NCI-H2029 (cell line): ENCODE measurements around the gene RPS19BP1.

Experiments used
- DNase-seq: peaks from one replicate; lab custom pipeline; 2025; lab: John Stamatoyannopoulos, UW

The RPS19BP1 gene

DNA sequence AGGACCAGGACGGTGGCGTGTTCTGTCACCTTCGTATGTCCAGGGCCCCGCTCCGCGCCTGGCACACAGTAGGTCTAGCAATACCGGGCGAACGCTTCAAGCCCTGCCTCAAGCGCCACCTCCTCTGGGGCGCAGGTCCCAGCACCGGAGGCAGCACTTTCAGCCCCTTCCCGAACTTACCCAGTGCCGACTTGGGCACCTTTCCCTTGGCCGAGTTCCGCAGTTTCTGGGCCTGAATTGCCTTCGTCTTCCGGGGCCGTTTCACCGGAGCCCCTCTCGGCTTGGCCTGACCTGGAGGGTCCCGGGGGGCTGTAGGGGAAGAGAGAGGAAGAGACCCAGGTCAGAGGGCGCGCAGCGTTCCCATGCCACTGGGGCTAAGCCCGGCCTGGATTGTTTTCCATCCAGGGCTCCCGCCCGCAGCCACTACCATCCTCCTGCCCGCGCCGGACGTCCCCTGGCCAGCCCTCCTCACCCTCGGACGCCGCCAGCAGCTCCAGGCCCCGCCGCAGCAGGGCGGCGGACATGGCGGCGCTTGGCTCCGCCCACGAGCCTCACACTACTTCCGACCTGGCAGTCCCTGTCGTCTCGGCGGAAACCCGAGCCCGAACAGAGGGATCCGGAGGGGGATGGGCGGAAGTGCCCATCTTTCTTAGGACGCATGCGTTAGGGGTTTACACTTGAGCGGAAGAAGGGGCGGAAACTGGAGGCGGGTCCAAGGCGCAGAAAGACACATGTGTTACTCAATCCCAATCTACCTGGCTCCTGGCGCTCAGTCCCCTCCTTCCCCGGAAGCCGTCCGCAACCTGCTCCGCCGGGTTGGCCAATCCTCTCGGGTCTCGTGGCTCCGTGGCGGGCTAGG lies at the start of gene RPS19BP1:
RPS19BP1 (minus strand) TSS at position 534 of the 859 bp plus-strand sequence; CDS start at position 524, 10 bp downstream.
- DNase-seq, result peak; percentile 98

DNA sequence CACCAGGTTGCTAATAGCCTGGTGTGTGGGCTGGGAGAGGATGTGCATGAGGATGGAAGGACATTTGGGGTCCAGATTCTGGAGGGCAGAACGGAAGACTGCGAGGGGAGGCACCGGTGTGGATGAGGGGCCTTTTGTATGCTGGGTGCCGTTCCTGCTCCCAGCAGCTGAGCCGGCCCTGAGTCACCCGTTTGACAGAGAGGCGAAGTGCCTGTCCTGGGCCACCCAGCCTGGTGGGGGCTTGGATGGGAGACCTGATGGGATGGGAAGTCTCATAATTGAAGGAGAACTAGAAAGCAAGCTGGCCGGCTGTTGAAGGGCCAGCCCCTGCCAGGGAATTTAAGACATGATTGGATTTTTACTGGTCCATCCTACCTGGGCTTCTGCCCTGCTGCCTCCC lies 48.8 kb upstream of the RPS19BP1 start:
- no peak for DNase-seq

DNA sequence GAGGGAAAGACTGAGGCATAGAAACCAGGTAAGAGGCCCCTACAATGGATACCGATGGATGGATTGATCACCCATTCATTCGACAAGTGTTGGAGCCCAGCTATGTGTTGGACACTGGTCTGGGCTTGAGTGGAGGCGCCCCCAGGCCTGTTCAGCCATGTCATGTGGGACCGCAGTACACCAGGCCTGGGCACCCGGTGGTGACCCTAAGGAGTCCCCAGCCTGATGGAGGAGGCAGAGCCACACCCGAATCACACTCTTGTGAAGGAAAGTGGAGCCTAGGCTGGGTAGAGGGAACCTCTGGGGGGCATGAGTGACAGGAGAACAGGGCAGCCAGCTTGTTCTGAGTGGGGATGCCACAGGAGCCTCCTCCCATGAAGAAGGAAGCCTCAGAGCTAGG lies 48.2 kb upstream of the RPS19BP1 start:
- no peak for DNase-seq

GRCh38 chr22:39580006-39580441 lies 47.5 kb upstream of the RPS19BP1 start:
- no peak for DNase-seq

- no peak for DNase-seq
Measured at GRCh38 chr22:39577900-39578299, 45.4 kb upstream of the RPS19BP1 start.

DNA sequence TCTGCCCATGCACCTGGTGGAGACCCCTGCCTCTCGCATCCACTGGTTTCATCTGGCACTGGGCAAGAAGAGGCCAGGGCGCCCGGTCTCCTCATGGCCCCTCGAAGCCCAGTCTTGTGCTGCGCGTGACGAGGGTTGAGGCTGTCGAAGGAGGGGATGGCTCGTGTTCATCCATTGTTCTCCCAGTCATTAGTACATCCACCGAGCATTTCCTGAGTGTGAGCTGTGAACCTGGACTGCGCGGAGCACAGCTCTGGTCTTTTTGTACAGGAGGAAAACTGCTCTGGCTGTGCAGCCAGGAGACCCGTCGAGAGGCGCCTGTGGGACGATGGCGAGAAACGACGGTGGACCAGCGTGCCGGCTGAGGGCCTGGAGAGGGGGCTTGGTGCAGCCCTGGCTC lies 44.8 kb upstream of the RPS19BP1 start:
- no peak for DNase-seq

DNA sequence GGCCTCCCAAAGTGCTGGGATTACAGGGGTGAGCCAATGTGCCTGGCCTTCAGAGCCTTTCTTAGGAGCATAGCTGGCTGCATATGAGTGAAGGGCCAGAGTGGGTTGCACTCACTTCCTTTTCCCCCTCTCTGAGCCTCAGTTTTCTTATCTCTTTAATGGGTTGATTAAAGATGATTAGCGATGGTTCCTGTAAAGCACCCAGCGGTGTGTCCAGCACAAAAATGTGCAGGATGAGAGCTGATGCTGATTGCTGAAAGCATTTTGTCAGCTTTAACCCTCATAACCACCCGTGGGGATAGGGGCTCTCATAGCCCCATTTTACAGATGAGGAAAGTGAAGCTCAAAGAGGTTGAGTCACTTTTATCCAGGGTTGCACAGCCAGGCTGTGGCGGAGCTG lies 43.5 kb upstream of the RPS19BP1 start:
- no peak for DNase-seq

DNA sequence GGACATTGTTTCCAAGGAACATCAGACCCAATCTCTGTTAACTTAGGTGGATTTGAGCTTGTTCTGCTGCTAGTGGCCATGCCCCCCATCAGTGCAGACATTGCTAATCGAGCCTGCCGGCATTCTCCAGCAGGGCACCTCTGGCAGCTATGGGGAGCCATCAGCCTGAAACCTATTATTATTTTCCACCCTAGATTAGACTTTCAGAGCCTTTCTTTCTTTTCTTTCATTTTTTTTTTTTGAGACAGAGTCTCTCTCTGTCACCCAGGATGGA lies 42.9 kb upstream of the RPS19BP1 start:
- no peak for DNase-seq

DNA sequence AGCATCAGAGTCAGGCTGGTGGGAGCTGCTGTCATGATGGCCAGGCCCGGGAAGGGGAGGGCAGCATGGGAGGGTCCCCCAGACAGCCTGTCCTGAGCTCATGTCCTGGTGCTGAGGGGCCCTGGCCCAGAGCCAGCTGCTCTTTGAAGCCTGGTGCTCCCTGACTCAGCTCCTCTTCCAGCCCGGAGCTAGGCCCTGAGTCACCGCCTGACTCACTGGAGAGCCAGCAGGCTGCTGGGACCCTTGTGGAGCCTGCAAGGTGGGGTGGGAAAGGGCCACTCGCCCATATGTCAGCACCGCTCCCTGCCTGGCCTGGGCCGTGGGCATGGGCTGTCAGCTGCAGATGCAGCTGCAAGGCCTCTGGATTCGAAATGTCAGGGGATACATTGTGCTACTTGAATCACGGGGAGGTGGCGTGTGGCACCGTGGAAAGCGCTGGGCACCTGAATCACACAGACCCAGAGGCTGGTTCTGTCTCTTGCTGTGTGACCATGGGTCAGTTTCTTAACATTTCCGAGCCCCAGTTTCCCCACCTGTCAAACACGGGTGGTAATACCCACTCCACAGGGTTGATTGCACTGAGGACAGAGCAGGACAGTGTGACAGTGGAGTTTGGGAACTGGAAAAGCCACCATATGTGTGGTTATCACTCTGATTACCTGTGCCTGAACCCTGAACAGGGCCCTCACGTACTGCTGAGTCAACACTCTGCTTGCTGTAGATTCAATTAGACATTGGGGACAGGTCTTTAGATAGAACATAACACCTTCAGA lies 42.4 kb upstream of the RPS19BP1 start:
- no peak for DNase-seq

DNA sequence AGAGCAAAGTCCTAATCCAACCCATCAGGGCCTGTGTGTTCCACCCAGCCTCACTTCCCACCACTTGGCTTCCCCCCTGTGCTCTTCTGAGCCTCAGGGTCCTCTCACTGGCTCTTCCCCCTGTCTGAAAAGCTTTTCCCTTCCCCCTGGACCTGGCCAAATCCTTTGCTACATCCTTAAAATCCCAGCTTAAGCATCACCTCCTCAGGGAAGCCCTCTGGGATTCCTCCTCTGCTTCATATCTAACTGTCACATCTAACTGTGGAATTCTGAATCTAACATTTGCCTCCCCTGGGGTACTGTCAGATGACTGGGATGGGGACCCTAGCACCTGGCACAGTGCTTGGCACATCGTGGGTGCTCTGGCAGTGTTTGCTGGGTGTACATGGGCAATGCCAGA lies 39.0 kb upstream of the RPS19BP1 start:
- DNase-seq, result no peak

DNA sequence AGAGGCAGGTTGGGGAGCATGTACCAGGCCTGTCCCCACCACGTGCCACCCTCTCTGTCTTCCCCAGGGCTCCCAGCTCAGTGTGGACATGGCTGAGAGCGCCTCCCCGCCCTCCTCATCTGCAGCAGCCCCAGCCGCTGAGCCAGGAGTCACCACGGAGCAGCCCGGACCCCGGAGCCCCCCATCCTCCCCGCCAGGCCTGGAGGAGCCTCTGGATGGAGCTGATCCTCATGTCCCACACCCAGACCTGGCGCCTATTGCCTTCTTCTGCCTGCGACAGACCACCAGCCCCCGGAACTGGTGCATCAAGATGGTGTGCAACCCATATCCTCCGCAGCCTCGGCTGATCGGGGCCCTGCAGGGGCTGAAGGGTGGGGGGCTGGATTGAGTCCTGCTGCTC lies 38.1 kb upstream of the RPS19BP1 start, which contains the start of gene CACNA1I:
CACNA1I (plus strand) TSS at position 89 of the 400 bp plus-strand sequence; CDS start at position 89, 0 bp downstream.
- DNase-seq, result no peak

DNA sequence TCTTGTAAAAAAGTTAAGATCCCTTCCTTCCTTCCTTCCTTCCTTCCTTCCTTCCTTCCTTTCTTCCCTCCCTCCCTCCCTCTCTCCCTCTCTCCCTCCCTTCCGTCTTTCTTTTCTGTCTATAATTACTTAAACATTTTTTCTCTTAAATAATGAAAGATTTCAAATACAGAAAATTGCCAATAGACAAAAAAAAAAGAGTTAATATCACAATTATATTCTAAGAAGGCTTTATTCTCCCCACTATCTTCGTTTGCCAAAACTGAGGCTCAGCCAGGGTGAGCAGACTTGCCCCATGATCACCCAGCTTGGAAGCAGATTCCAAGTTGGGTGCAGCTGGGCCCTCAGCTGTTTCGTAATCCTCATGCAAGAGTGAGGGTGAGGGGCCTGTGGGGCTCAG lies 37.7 kb upstream of the RPS19BP1 start:
- no peak for DNase-seq

- DNase-seq, result no peak
Measured at GRCh38 chr22:39569066-39569465, 36.5 kb upstream of the RPS19BP1 start.

DNA sequence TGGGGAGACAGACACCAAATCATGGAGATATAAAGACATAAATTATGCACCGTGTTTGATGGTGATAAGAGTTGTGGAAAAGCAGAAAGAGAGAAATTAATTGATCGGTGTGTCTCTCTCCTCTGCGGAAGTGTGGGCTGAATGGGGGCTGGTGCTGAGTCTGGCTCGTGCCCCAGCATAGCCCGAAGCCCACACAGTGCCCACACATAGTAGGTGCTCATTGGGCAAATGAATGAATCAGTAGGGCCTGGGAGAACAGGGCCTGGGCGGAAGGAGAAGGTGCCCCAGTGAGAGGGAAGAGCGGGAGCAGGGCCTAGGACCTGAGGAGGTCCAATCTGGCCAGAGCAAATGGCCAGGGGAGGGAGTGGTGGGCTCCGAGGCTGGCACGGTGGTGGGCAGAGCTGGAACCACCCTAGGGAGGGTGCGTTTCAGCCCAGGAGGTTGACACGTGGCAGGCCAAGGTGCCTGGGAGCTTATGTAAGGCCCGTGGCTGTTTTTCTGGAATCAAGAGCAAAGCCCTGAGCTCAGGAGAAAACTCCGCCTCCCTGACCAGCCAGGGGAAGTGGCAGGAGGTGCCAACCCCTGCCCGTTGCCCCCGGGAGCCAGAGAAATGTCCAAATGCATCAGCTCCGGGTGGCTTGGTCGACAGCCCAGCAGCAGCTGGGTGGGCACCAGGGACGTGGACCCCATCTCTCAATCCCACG lies 35.9 kb upstream of the RPS19BP1 start:
- no peak for DNase-seq

- no peak for DNase-seq
Measured at GRCh38 chr22:39567135-39567946, 34.8 kb upstream of the RPS19BP1 start.

- DNase-seq, result no peak
Measured at GRCh38 chr22:39565414-39565944, 32.9 kb upstream of the RPS19BP1 start.

- no peak for DNase-seq
Measured at GRCh38 chr22:39563571-39564428, 31.3 kb upstream of the RPS19BP1 start.

DNA sequence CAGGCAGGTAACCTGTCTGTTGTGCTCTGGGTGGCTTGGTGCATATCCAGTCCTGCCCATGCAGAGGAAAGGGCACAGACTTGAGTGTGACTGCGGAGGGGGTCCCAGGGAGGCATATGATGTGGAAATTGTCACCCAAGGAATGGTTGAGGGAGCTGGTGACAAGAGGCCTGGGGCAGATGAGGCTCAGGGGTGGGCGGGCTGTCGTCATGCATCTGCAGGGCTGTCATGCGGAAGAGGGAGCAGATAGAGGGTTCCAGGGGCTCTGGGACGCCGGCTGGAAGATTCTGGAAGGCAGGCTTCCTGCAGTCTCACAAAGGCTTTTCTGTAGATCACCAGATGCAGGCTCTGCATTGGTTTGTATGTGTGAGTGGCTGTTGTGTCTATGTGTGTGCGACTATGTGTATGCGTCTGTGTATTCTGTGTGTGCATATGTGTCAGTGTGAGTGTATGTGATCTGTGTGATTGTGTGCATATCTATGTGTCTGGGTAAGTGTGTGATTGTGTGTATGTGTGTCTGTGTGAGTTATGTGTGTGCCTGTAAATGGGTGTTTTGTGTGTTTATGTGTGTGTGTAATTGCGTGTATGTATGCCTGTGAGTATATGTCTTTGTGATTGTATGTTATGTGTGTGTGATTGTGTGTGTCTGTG lies 30.4 kb upstream of the RPS19BP1 start:
- DNase-seq, result no peak

GRCh38 chr22:39560127-39560526 lies 27.6 kb upstream of the RPS19BP1 start:
- DNase-seq, result no peak
